CD4-positive, alpha-beta T cell (primary cell): ENCODE measurements around the gene ZNF335. TPM values are rescaled to one million over a fixed set of nuclear protein-coding genes. Genes with fewer than 3 reads are reported as not detected.

Experiments
- ATAC-seq: fragments of 200-7000 bp; cut with Tn5 transposase; one replicate; pipeline ENCODE4 v1.10.0; 2022; ENCODE audit warnings: mild to moderate bottlenecking; ENCODE audit not compliant: poor library complexity
- CTCF ChIA-PET: fragments of 350-600 bp; sonication (Branson Sonifier 250); formaldehyde crosslinking; loops from one replicate; lab custom pipeline; 2021; ENCODE audit warnings: antibody characterized with exemption, inconsistent platforms; lab: Charles Lee
- POLR2A ChIA-PET: fragments of 350-600 bp; sonication (Branson Sonifier 250); formaldehyde crosslinking; loops from one replicate; lab custom pipeline; 2021; ENCODE audit warnings: antibody characterized with exemption, inconsistent platforms; lab: Charles Lee
- DNase-seq, 14 experiments: peaks; one replicate each; pipeline ENCODE4 v3.0.0-alpha.2; 2013 to 2020; ENCODE audit warnings: mixed read lengths in 2 of 14
- H3K27ac ChIP-seq, 2 donors: one replicate each; pipeline versions ENCODE4 v1.5.1 to v1.7.0; 2013; ENCODE audit warnings: low read length in 2 of 2, low read depth in 1 of 2, mild to moderate bottlenecking in 1 of 2
- H3K27me3 ChIP-seq, 2 experiments: 1 replicate in 1 of 2; 2 replicates in 1 of 2; pipeline versions ENCODE4 v1.6.1 to v1.7.0; 2013; ENCODE audit warnings: low read length in 2 of 2, control low read depth in 1 of 2, mild to moderate bottlenecking in 1 of 2, moderate library complexity in 1 of 2; ENCODE audit not compliant: insufficient read depth in 2 of 2, control insufficient read depth in 1 of 2
- H3K36me3 ChIP-seq: one replicate; pipeline ENCODE4 v1.6.1; 2013; ENCODE audit warnings: low read length, control low read depth; ENCODE audit not compliant: insufficient read depth
- H3K4me1 ChIP-seq: one replicate; pipeline ENCODE4 v1.6.1; 2013; ENCODE audit warnings: low read length, control low read depth; ENCODE audit not compliant: insufficient read depth
- H3K4me3 ChIP-seq: one replicate; pipeline ENCODE4 v1.5.1; 2013; ENCODE audit warnings: mild to moderate bottlenecking, low read length, moderate library complexity
- H3K9me3 ChIP-seq, 2 experiments: 1 replicate in 1 of 2; 2 replicates in 1 of 2; pipeline versions ENCODE4 v1.6.1 to v1.7.0; 2013; ENCODE audit warnings: low read length in 2 of 2, mild to moderate bottlenecking in 2 of 2, control low read depth in 1 of 2, moderate library complexity in 1 of 2; ENCODE audit not compliant: control insufficient read depth in 1 of 2, insufficient read depth in 1 of 2
- H3K27ac Mint-ChIP-seq: one replicate; pipeline ENCODE4 v1.8.0; 2020; ENCODE audit warnings: mixed read lengths
- H3K27me3 Mint-ChIP-seq: one replicate; pipeline ENCODE4 v1.8.0; 2021; ENCODE audit warnings: mixed read lengths
- H3K36me3 Mint-ChIP-seq: one replicate; pipeline ENCODE4 v1.8.0; 2021; ENCODE audit warnings: low read depth, mixed read lengths
- H3K4me1 Mint-ChIP-seq: one replicate; pipeline ENCODE4 v1.8.0; 2021; ENCODE audit warnings: low read depth, mixed read lengths
- H3K4me3 Mint-ChIP-seq: one replicate; pipeline ENCODE4 v1.8.0; 2020; ENCODE audit warnings: mild to moderate bottlenecking, mixed read lengths
- H3K9me3 Mint-ChIP-seq: one replicate; pipeline ENCODE4 v1.8.0; 2020; ENCODE audit warnings: mixed read lengths
- CTCF ChIP-seq: fragments of 200-600 bp; IDR thresholded peaks from one replicate; pipeline ENCODE4 v1.8.0; 2022; ENCODE audit warnings: antibody characterized with exemption, mild to moderate bottlenecking
- intact Hi-C, 2 experiments: fragments of 100-400 bp; cut with DNase I in 1 of 2; cut with micrococcal nuclease in 1 of 2; formaldehyde crosslinking; loops; one replicate each; pipeline versions ENCODE4 v1.15.1 to v1.9.0; 2023 to 2025; cut with DNase I, micrococcal nuclease
- total RNA-seq, 174 experiments: library from RNA in 2 of 174; stranded (reverse) in 2 of 174; gene quantifications; one replicate each; pipeline ENCODE4 v1.2.3 and lab custom pipeline; 2021 to 2026

Gene ZNF335
- total RNA-seq, 2 experiments from 2014 or later, result 67.3 to 74.6 TPM

- Mint-ChIP-seq H3K4me1 (peaks cover 4% of the 10 kb centered on the region), H3K9me3 (no peaks in the 10 kb centered on the region), H3K4me3 (no peak overlapping the region), H3K36me3 (peaks cover 85% of the 10 kb centered on the region), H3K27ac (no peak overlapping the region), H3K27me3 (no peaks in the 10 kb centered on the region)
- no peaks in the 10 kb centered on the region for H3K27me3 ChIP-seq
- DNase-seq, result peak in 1 of 14 experiments; percentile 24
- peaks cover 99% of the 10 kb centered on the region for H3K36me3 ChIP-seq
- POLR2A ChIA-PET, result interaction anchor here (1.0 to 10.5 kb wide), 4 partner anchors 8 to 58 kb away, joined by 3 to 120 read pairs (median 7); partner anchors contain the start of genes CTSA, NEURL2 and PCIF1
- H3K4me3 ChIP-seq, result no peak overlapping the region
- no peak for ATAC-seq
- H3K27ac ChIP-seq, result no peak overlapping the region
- no peaks in the 10 kb centered on the region for H3K9me3 ChIP-seq
- peaks cover 31% of the 10 kb centered on the region for H3K4me1 ChIP-seq
- no peak for TF ChIP-seq CTCF
- CTCF ChIA-PET, result no interaction called here
- intact Hi-C loops, result no loop called here
These were observed 23.7 kb downstream of the ZNF335 start for GRCh38 chr20:45948261-45948733.

- Mint-ChIP-seq H3K4me3 (no peak overlapping the region), H3K9me3 (no peaks in the 10 kb centered on the region), H3K27ac (no peak overlapping the region), H3K36me3 (peaks cover 85% of the 10 kb centered on the region), H3K27me3 (no peaks in the 10 kb centered on the region), H3K4me1 (peaks cover 4% of the 10 kb centered on the region)
- Histone ChIP-seq H3K4me3 (no peak overlapping the region), H3K27ac (no peak overlapping the region), H3K9me3 (no peaks in the 10 kb centered on the region), H3K36me3 (peaks cover 99% of the 10 kb centered on the region), H3K27me3 (no peaks in the 10 kb centered on the region), H3K4me1 (peaks cover 31% of the 10 kb centered on the region)
- intact Hi-C loops, result no loop called here
- DNase-seq (peak in 1 of 14 experiments; percentile 11), ATAC-seq (no peak)
- POLR2A ChIA-PET, result interaction anchor here (1.5 to 10.5 kb wide), 2 partner anchors 11 to 65 kb away, joined by 3 to 120 read pairs; partner anchors contain the start of gene PCIF1
- CTCF ChIA-PET, result no interaction called here
- TF ChIP-seq CTCF, result no peak
These were observed 24.7 kb downstream of the ZNF335 start for GRCh38 chr20:45947110-45947866.

DNA sequence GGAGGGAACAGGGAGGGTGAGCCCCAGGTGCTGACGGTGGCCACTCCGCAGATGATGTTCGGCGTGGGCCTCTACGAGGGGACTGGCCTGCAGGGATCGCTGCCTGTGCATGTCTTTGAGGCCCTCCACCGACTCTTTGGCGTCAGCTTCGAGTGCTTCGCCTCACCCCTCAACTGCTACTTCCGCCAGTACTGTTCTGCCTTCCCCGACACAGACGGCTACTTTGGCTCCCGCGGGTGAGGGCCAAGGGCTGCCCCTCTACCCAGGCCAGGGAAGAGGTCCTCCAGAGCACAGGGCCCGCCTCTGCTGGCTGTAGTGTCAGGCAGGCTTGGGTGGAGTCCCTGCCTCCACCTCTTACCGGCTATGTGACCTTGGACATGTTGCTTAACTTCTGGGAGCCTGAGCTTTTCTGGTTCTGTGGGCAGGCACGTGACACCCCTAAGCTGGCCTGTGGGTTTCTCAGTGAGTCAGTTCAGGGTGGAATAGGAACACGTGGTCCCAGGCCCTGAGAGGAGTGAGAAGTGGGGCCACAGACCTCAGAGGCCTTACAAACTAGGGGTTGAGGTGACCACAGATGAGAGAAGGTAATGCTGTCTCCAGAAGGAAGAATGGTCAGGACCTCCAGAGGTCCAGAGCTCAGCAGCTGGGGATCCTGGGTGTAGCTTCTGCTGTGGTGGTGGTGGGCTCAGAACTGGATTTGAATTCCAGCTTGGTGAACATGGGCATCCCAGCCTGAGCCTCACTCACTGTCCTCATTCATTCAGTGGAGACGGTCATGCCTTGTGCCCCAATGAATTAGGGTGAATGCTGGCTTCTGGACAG lies 25.6 kb downstream of the ZNF335 start:
- Mint-ChIP-seq H3K36me3 (peaks cover 76% of the 10 kb centered on the region), H3K27me3 (no peaks in the 10 kb centered on the region), H3K9me3 (no peaks in the 10 kb centered on the region), H3K27ac (peak overlapping the region; percentile 27), H3K4me3 (no peak overlapping the region), H3K4me1 (peaks cover 4% of the 10 kb centered on the region)
- CTCF ChIA-PET, result no interaction called here
- ATAC-seq (peak; percentile 51), DNase-seq (peak in 6 of 14 experiments; percentile 15 to 81 (median 50))
- Histone ChIP-seq H3K4me3 (no peak overlapping the region), H3K27me3 (no peaks in the 10 kb centered on the region), H3K9me3 (no peaks in the 10 kb centered on the region), H3K36me3 (peaks cover 94% of the 10 kb centered on the region), H3K4me1 (peaks cover 22% of the 10 kb centered on the region), H3K27ac (no peak overlapping the region)
- no peak for TF ChIP-seq CTCF
- intact Hi-C loops, result no loop called here
- POLR2A ChIA-PET, result interaction anchor here (0.8 to 10.5 kb wide), 3 partner anchors 10 to 65 kb away, joined by 3 to 120 read pairs (median 4); partner anchors contain the start of gene PCIF1
